Measurements from ENCODE around the gene SPHK2. TPM values are rescaled to one million over a fixed set of nuclear protein-coding genes. Genes with fewer than 3 reads are reported as not detected.

SPHK2 gene
- total RNA-seq, 2 experiments from 2014 or later = 18.2 to 33.3 TPM

DNA sequence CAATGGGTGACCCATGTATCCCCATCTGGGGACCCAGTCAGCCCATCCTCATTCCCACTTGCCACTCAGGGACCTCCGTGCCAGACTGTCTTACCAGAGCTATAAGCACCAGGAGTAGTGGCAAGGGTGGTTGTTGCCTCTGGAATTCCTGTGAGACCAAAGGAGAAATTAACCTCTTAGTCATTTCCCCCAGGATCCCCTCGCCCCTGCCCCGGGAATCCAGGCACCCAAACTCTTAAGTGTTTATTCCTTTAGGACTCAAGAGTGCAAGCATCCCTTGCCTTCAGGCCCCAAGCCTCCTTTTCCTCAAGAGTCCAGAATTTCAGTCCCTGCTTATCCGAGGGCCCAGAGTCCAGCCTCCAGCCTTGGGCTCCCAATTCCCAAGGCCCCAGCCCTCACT is 44.4 kb downstream of the SPHK2 start:
- ChIA-PET CTCF (ENCODE audit: unreplicated experiment) (no interaction called here), POLR2A (no interaction called here)
- no peak for DNase-seq (ENCODE audit: low spot score)
- no peak overlapping the region for H3K4me2 ChIP-seq (ENCODE audit: low read length)
- no peaks in the 10 kb centered on the region for H3K9me2 ChIP-seq (ENCODE audit: insufficient read depth, low read length)
- H3K4me3 ChIP-seq (ENCODE audit: low read depth, low read length, poor library complexity, severe bottlenecking) = no peak overlapping the region
- no peaks in the 10 kb centered on the region for H3K79me2 ChIP-seq (ENCODE audit: insufficient read depth, low read depth, low read length)
- BruUV-seq (replicated peaks) = no TSS peak
- TF ChIP-seq EZH2phosphoT487 (IDR thresholded peaks at IDR 0.05; ENCODE audit: borderline replicate concordance, low read depth, low read length) = no peak
- TF ChIP-seq, protein P1, sequence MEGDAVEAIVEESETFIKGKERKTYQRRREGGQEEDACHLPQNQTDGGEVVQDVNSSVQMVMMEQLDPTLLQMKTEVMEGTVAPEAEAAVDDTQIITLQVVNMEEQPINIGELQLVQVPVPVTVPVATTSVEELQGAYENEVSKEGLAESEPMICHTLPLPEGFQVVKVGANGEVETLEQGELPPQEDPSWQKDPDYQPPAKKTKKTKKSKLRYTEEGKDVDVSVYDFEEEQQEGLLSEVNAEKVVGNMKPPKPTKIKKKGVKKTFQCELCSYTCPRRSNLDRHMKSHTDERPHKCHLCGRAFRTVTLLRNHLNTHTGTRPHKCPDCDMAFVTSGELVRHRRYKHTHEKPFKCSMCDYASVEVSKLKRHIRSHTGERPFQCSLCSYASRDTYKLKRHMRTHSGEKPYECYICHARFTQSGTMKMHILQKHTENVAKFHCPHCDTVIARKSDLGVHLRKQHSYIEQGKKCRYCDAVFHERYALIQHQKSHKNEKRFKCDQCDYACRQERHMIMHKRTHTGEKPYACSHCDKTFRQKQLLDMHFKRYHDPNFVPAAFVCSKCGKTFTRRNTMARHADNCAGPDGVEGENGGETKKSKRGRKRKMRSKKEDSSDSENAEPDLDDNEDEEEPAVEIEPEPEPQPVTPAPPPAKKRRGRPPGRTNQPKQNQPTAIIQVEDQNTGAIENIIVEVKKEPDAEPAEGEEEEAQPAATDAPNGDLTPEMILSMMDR (conservative IDR thresholded peaks at IDR 0.05; ENCODE audit: low read length) = no peak
- H3K27ac ChIP-seq (ENCODE audit: low read depth, low read length, poor library complexity, severe bottlenecking) = no peak overlapping the region
- peaks cover 11% of the 10 kb centered on the region for H3K4me1 ChIP-seq (ENCODE audit: insufficient read depth, low read length, poor library complexity, severe bottlenecking)
- H3K9me3 ChIP-seq (ENCODE audit: low read length) = no peaks in the 10 kb centered on the region
- H4K20me1 ChIP-seq (ENCODE audit: insufficient read depth, low read length) = no peaks in the 10 kb centered on the region
- intact Hi-C loops (cut with micrococcal nuclease; ENCODE audit: unreplicated experiment) = no loop called here
- no peaks in the 10 kb centered on the region for H3K36me3 ChIP-seq (ENCODE audit: insufficient read depth, low read length)
- H2AFZ ChIP-seq (ENCODE audit: low read length) = no peak overlapping the region

- BruUV-seq (replicated peaks) = no TSS peak
- ChIA-PET CTCF (ENCODE audit: unreplicated experiment) (no interaction called here), POLR2A (no interaction called here)
- H3K79me2 ChIP-seq (ENCODE audit: insufficient read depth, low read depth, low read length) = no peaks in the 10 kb centered on the region
- no peak overlapping the region for H3K27ac ChIP-seq (ENCODE audit: low read depth, low read length, poor library complexity, severe bottlenecking)
- H3K9me3 ChIP-seq (ENCODE audit: low read length) = no peaks in the 10 kb centered on the region
- no peak for TF ChIP-seq EZH2phosphoT487 (IDR thresholded peaks at IDR 0.05; ENCODE audit: borderline replicate concordance, low read depth, low read length)
- TF ChIP-seq, protein P1 (conservative IDR thresholded peaks at IDR 0.05; ENCODE audit: low read length) = no peak
- no peaks in the 10 kb centered on the region for H4K20me1 ChIP-seq (ENCODE audit: insufficient read depth, low read length)
- H3K4me1 ChIP-seq (ENCODE audit: insufficient read depth, low read length, poor library complexity, severe bottlenecking) = peaks cover 11% of the 10 kb centered on the region
- DNase-seq (ENCODE audit: low spot score) = no peak
- no peaks in the 10 kb centered on the region for H3K36me3 ChIP-seq (ENCODE audit: insufficient read depth, low read length)
- H3K4me3 ChIP-seq (ENCODE audit: low read depth, low read length, poor library complexity, severe bottlenecking) = no peak overlapping the region
- H3K9me2 ChIP-seq (ENCODE audit: insufficient read depth, low read length) = no peaks in the 10 kb centered on the region
- intact Hi-C loops (cut with micrococcal nuclease; ENCODE audit: unreplicated experiment) = no loop called here
- no peak overlapping the region for H3K4me2 ChIP-seq (ENCODE audit: low read length)
- H2AFZ ChIP-seq (ENCODE audit: low read length) = no peak overlapping the region
Measured at GRCh38 chr19:48664476-48664875, 45.2 kb downstream of the SPHK2 start.

GRCh38 chr19:48665786-48666185 is 46.5 kb downstream of the SPHK2 start:
- Histone ChIP-seq H3K9me3 (ENCODE audit: low read length) (no peaks in the 10 kb centered on the region), H3K4me3 (ENCODE audit: low read depth, low read length, poor library complexity, severe bottlenecking) (no peak overlapping the region), H3K36me3 (ENCODE audit: insufficient read depth, low read length) (no peaks in the 10 kb centered on the region), H3K79me2 (ENCODE audit: insufficient read depth, low read depth, low read length) (no peaks in the 10 kb centered on the region), H2AFZ (ENCODE audit: low read length) (no peak overlapping the region), H4K20me1 (ENCODE audit: insufficient read depth, low read length) (no peaks in the 10 kb centered on the region), H3K9me2 (ENCODE audit: insufficient read depth, low read length) (no peaks in the 10 kb centered on the region), H3K4me1 (ENCODE audit: insufficient read depth, low read length, poor library complexity, severe bottlenecking) (peaks cover 7% of the 10 kb centered on the region), H3K27ac (ENCODE audit: low read depth, low read length, poor library complexity, severe bottlenecking) (no peak overlapping the region), H3K4me2 (ENCODE audit: low read length) (no peak overlapping the region)
- no TSS peak for BruUV-seq (replicated peaks)
- ChIA-PET POLR2A (no interaction called here), CTCF (ENCODE audit: unreplicated experiment) (no interaction called here)
- DNase-seq (ENCODE audit: low spot score) = no peak
- intact Hi-C loops (cut with micrococcal nuclease; ENCODE audit: unreplicated experiment) = no loop called here
- TF ChIP-seq, protein P1 (conservative IDR thresholded peaks at IDR 0.05; ENCODE audit: low read length) = no peak
- no peak for TF ChIP-seq EZH2phosphoT487 (IDR thresholded peaks at IDR 0.05; ENCODE audit: borderline replicate concordance, low read depth, low read length)

All from OCI-LY7 (cell line).